Measurements from ENCODE around the gene PLB1. TPM values are rescaled to one million over a fixed set of nuclear protein-coding genes. Genes with fewer than 3 reads are reported as not detected.

The PLB1 gene
- polyA plus RNA-seq, 1 donor from 2014 or later: 2.8 TPM

- H3K27ac ChIP-seq (ENCODE audit: low read length): no peak overlapping the region
- H3K9me3 ChIP-seq (ENCODE audit: low read length): no peaks in the 10 kb centered on the region
- H3K4me2 ChIP-seq (ENCODE audit: low read length): no peak overlapping the region
- H3K9ac ChIP-seq (ENCODE audit: low read length): no peak overlapping the region
- no peak overlapping the region for H3K4me3 ChIP-seq (ENCODE audit: low read length)
- TF ChIP-seq SMC3 (conservative IDR thresholded peaks at IDR 0.05; ENCODE audit: poor library complexity) (no peak), EZH2 (IDR thresholded peaks at IDR 0.05; ENCODE audit: borderline replicate concordance, insufficient read depth, low read length, poor library complexity, severe bottlenecking) (no peak), POLR2AphosphoS5 (IDR thresholded peaks at IDR 0.05) (no peak), RAD21 (conservative IDR thresholded peaks at IDR 0.05) (no peak)
- TF ChIP-seq, protein P1, sequence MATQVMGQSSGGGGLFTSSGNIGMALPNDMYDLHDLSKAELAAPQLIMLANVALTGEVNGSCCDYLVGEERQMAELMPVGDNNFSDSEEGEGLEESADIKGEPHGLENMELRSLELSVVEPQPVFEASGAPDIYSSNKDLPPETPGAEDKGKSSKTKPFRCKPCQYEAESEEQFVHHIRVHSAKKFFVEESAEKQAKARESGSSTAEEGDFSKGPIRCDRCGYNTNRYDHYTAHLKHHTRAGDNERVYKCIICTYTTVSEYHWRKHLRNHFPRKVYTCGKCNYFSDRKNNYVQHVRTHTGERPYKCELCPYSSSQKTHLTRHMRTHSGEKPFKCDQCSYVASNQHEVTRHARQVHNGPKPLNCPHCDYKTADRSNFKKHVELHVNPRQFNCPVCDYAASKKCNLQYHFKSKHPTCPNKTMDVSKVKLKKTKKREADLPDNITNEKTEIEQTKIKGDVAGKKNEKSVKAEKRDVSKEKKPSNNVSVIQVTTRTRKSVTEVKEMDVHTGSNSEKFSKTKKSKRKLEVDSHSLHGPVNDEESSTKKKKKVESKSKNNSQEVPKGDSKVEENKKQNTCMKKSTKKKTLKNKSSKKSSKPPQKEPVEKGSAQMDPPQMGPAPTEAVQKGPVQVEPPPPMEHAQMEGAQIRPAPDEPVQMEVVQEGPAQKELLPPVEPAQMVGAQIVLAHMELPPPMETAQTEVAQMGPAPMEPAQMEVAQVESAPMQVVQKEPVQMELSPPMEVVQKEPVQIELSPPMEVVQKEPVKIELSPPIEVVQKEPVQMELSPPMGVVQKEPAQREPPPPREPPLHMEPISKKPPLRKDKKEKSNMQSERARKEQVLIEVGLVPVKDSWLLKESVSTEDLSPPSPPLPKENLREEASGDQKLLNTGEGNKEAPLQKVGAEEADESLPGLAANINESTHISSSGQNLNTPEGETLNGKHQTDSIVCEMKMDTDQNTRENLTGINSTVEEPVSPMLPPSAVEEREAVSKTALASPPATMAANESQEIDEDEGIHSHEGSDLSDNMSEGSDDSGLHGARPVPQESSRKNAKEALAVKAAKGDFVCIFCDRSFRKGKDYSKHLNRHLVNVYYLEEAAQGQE (IDR thresholded peaks at IDR 0.05; ENCODE audit: borderline replicate concordance): no peak
- H2AFZ ChIP-seq (ENCODE audit: low read depth, low read length): no peak overlapping the region
- H3K9me2 ChIP-seq (ENCODE audit: insufficient read depth, low read length): no peaks in the 10 kb centered on the region
- H4K20me1 ChIP-seq (ENCODE audit: insufficient read depth): no peaks in the 10 kb centered on the region
- H3K36me3 ChIP-seq (ENCODE audit: insufficient read depth, low read length): no peaks in the 10 kb centered on the region
- H3F3A ChIP-seq (ENCODE audit: insufficient read depth, low read length, poor library complexity, severe bottlenecking): no peaks in the 10 kb centered on the region
- H3K79me2 ChIP-seq (replicated peaks; ENCODE audit: insufficient read depth, low read length): no peaks in the 10 kb centered on the region
- no peaks in the 10 kb centered on the region for H3K27me3 ChIP-seq (ENCODE audit: insufficient read depth, low read depth, low read length)
Measured at GRCh38 chr2:28462122-28462521, 33.7 kb upstream of the PLB1 start.

DNA sequence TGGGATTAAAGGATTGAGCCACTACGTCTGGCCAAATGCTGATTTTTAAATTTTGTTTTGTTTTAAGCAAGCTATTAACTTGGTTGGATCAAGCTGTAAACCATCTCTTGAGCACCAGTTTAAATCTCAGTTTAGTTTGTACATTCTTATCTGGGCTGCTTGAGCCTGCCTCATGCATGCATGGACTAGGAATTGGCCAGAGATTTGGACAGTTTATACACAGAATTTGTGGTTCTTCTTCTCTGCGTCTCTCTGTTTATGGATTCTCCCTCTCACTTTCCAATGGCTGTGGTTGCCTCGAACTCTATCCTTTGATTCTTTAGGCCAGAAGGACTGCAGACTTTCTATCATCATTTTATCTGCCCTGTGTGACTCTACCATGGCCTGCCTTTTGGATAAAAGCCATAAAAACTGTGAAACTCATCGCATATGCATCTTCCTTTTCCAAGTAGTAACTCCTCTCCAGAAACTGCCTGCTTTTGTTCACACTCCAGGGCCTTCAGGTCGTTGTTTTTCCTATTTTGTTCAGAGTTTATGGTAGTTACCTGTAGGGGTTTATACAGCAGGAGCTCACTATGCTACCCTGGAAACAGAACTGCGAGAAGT, 32.5 kb upstream of the PLB1 start:
- H3K9me2 ChIP-seq (ENCODE audit: insufficient read depth, low read length): no peaks in the 10 kb centered on the region
- H2AFZ ChIP-seq (ENCODE audit: low read depth, low read length): no peak overlapping the region
- no peaks in the 10 kb centered on the region for H3K79me2 ChIP-seq (replicated peaks; ENCODE audit: insufficient read depth, low read length)
- no peaks in the 10 kb centered on the region for H3K36me3 ChIP-seq (ENCODE audit: insufficient read depth, low read length)
- H3K4me3 ChIP-seq (ENCODE audit: low read length): no peak overlapping the region
- H3F3A ChIP-seq (ENCODE audit: insufficient read depth, low read length, poor library complexity, severe bottlenecking): no peaks in the 10 kb centered on the region
- no peak overlapping the region for H3K4me2 ChIP-seq (ENCODE audit: low read length)
- H3K9ac ChIP-seq (ENCODE audit: low read length): no peak overlapping the region
- no peaks in the 10 kb centered on the region for H3K9me3 ChIP-seq (ENCODE audit: low read length)
- H4K20me1 ChIP-seq (ENCODE audit: insufficient read depth): no peaks in the 10 kb centered on the region
- no peaks in the 10 kb centered on the region for H3K27me3 ChIP-seq (ENCODE audit: insufficient read depth, low read depth, low read length)
- TF ChIP-seq, protein P2, sequence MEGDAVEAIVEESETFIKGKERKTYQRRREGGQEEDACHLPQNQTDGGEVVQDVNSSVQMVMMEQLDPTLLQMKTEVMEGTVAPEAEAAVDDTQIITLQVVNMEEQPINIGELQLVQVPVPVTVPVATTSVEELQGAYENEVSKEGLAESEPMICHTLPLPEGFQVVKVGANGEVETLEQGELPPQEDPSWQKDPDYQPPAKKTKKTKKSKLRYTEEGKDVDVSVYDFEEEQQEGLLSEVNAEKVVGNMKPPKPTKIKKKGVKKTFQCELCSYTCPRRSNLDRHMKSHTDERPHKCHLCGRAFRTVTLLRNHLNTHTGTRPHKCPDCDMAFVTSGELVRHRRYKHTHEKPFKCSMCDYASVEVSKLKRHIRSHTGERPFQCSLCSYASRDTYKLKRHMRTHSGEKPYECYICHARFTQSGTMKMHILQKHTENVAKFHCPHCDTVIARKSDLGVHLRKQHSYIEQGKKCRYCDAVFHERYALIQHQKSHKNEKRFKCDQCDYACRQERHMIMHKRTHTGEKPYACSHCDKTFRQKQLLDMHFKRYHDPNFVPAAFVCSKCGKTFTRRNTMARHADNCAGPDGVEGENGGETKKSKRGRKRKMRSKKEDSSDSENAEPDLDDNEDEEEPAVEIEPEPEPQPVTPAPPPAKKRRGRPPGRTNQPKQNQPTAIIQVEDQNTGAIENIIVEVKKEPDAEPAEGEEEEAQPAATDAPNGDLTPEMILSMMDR (IDR thresholded peaks at IDR 0.05; ENCODE audit: poor library complexity, severe bottlenecking): no peak
- TF ChIP-seq EZH2 (IDR thresholded peaks at IDR 0.05; ENCODE audit: borderline replicate concordance, insufficient read depth, low read length, poor library complexity, severe bottlenecking) (no peak), TAF1 (IDR thresholded peaks at IDR 0.05; ENCODE audit: low read depth) (no peak), POLR2AphosphoS5 (IDR thresholded peaks at IDR 0.05) (no peak), SMC3 (conservative IDR thresholded peaks at IDR 0.05; ENCODE audit: poor library complexity) (no peak), RAD21 (conservative IDR thresholded peaks at IDR 0.05) (no peak), EP300 (conservative IDR thresholded peaks at IDR 0.05; ENCODE audit: poor library complexity, severe bottlenecking) (no peak), MXI1 (conservative IDR thresholded peaks at IDR 0.05; ENCODE audit: poor library complexity, severe bottlenecking) (no peak)
- TF ChIP-seq, protein P1 (IDR thresholded peaks at IDR 0.05; ENCODE audit: borderline replicate concordance): no peak
- no peak overlapping the region for H3K27ac ChIP-seq (ENCODE audit: low read length)

All from neural cell (in vitro differentiated cells).